GM19193 (cell line): ENCODE data around the gene SENP6.

Experiments used
- POLR2A ChIP-seq: IDR thresholded peaks from 4 replicates; pipeline ENCODE4 v1.6.1; 2011; ENCODE audit not compliant: insufficient read depth, insufficient read length; ENCODE audit errors: extremely low read depth

SENP6 gene

DNA sequence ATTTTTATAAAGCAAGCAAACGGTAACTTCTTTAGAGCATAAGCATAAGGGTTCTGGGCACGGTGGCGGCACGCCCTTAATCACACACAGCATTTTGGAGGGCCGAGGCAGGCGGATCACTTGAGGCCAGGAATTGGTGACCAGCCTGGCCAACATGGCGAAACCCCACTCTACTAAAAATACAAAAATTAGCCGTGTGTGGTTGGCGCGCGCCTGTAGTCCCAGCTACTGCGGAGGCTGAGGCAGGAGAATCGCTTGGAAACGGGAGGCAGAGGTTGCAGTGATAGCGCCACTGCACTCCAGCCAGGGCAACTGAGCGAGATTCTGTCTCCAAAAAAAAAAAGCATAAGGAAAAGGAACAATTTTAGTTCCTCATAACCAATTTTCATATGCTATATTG, 2.6 kb downstream of the SENP6 start:
- TF ChIP-seq POLR2A, result no peak

DNA sequence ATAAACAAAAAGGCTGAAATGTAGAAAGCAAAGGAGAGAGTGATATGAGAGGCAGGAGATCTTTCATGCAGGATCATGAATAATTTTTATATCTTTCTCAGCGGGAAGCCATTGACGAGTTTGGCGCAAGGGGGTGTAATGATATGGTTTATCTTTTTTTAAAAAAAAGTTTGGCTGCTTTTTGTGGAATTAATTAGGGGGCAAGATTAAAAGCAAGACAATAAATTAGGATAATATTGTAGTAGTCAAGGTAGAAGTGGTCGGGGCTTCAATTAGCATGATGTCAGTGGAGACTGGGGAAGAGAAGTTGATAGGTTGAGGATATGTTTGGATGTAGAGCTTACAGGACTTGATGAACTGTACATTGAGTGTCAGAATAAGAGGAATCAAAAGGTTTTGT, 4.0 kb downstream of the SENP6 start:
- TF ChIP-seq POLR2A, result no peak

GRCh38 chr6:75608304-75608703, 6.6 kb downstream of the SENP6 start:
- no peak for TF ChIP-seq POLR2A

- no peak for TF ChIP-seq POLR2A
Measured at GRCh38 chr6:75608956-75609533, 7.4 kb downstream of the SENP6 start.

DNA sequence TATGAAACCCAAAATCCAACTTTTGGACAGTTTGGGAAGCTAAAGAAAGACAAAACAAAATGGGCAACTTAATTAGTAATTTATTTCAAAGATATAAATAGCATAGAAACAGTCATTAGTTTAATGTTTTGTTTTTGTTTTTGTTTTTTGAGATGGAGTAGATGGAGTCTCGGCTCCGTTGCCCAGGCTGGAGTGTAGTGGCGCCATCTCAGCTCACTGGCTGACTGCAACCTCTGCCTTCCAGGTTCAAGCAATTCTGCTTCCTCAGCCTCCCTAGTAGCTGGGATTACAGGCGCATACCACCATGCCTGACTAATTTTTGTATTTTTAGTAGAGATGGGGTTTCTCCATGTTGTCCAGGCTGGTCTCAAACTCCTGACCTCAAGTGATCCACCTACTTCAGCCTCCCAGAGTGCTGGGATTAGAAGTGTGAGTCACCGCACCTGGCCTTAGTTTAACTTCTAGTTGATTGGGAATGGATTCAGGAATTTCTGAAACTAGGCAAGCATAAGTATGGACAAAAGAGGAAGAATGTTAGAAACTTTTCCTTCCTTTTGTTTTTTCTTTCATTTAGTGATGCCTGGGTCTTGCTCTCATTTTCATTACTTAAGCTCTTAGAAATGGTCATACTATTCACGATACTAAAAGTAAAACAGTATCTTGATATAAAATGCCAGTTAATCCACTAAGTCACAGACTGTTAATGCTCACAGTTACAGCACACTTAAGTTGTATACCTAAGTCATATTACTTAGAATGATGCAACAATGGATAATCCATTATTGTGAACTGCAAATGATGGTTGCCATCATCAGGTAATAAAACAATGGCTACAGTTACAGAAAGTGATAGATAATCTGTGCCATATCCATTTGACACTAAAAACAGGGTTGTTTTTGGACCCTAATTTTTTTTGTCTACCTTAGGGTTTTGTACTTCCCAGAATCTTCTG, 8.2 kb downstream of the SENP6 start:
- TF ChIP-seq POLR2A, result no peak

GRCh38 chr6:75611011-75611701, 9.5 kb downstream of the SENP6 start:
- no peak for TF ChIP-seq POLR2A

DNA sequence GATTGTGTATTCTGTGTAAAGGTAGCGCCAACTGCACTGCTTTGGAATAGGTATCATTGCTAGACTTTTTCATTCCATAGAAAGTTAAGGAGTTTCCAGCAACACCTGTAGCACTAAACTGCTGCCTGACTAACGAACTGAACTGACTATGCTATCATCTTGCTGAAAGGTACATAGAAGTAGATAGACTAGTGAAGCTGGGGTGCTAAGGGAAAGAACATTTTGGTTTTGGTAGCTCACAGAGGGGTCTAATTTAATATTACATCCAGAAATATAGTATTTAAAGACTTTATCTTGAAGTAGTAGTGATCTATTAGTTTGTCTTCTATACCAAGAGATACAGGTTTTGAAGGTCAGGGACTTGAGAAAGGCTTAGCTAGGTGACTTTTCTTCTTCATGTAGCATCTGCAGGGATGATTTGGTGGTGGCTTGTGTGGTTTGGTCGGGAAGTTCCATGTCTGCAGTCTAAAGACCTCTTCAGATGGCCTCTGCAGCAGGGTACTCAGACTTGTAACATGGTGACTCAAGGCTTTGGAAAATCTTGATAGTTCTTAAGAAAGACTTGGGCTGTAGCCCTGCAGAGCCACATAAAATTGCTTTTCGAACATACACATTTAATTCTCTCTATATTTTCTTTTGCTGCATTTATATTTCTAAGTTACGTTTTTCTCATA, 10.2 kb downstream of the SENP6 start:
- TF ChIP-seq POLR2A, result no peak

DNA sequence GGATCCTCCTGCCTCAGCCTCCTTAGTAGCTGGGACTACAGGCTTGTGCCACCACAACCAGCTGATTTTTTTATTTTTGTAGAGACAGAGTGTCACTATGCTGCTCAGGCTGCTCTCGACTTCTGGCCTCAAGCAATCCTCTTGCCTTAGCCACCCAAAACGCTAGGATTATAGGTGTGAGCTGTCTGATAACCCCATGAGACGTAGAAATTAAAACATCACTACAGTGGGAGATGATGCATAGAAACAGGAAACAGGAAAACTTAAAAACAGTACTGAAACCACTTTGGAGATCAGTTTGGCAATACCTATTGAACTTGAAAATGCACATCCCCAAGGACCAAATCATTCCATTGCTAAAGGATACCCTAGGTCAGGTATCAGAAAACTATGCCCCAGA, 10.8 kb downstream of the SENP6 start:
- no peak for TF ChIP-seq POLR2A

DNA sequence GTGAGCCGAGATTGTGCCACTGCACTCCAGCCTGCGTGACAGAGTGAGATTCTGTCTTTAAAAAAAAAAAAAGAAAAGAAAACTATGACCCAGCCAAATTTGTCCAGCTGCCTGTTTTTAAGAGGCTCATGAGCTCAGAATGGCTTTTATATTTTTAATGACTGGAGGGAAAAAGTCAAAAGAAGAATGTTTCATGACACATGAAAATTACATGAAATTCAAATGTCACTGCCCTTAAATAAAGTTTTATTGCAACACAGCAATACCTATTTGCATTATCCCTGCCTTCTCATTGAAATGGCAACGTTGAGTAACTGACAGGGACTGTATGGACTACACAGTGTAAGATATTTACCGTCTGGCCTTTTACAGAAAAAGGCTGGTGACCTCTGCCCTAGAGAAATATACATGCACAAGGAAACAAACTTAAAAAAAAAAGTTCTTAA, 11.4 kb downstream of the SENP6 start:
- no peak for TF ChIP-seq POLR2A

- no peak for TF ChIP-seq POLR2A
Measured at GRCh38 chr6:75618437-75618836, 16.8 kb downstream of the SENP6 start.

- TF ChIP-seq POLR2A, result no peak
Measured at GRCh38 chr6:75619230-75619899, 17.7 kb downstream of the SENP6 start.

DNA sequence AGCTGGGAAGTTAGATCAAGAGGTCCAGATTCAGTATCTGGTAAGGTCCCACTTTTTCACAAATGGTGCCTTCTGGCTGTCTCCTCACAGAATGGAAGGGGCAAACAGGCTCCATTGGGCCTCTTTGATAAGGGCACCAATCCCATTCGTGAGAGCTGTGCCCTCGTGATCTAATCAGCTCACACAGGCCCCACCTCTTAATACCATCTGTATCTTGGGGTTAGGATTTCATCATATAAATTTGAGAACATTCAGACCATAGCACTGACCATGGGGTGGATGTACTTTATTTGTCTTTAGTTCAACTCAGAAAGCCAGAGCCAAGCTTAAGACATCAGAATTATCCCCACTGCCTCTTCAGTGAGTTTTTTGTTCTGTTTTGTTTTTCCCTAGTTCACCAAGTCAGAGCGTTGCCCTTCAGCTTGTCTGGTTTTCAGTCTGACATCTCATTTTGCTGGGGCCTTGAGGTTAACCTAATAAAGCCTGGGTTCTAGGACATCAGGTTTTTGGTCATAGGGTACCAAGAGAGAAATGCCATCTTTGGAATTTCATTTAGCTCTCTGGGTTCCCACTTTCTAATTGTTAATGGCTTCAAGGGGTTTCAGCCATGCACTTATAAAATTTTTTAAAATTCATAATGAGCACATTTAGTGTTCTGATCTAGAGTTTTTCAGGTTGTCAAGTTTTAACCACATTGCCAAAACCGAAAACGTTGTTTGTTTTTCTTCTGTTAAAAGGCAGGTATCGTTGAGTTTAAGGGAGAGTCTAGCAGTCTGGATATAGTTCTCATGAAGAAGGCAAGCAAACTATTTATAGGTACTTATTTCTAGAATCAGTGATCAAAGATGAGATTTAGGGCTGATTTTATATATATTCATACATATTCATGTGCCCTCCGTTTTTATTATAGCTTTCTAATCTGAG, 19.0 kb downstream of the SENP6 start:
- no peak for TF ChIP-seq POLR2A

DNA sequence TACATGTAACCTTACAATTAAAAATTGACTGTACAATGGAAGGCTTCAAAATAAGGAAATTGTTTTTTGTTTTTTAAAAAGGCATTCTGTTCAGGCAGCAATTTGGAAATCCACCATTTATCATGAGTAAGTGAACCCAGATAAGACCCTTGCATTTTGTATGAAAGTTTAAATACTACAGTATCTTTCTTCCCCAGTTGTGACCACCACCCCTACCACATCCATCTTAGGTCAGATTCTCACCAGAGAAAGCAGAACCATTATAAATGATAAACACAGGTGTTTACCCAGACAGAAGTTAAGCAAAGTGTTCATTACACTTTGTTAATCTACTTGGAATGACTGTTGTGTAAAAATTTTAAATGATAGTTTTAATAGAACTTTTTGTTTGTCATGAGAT, 20.2 kb downstream of the SENP6 start:
- no peak for TF ChIP-seq POLR2A
